Amniotic epithelial cell (primary cell): ENCODE measurements around the gene CNOT1.
"Not testable (repeated sequence)": the region's sequence is repeated elsewhere in the genome, so short reads cannot be mapped to it uniquely, and the experiment has no call there.

ENCODE experiments used
- DNase-seq: peaks from one replicate; pipeline ENCODE4 v3.0.0-alpha.2; 2010; ENCODE audit warnings: low read depth

Gene CNOT1

GRCh38 chr16:58502217-58502921 is 127.3 kb downstream of the CNOT1 start:
- DNase-seq = no peak

- no peak for DNase-seq
Observed at GRCh38 chr16:58501242-58502131, 128.1 kb downstream of the CNOT1 start.

GRCh38 chr16:58500430-58501241 is 129.0 kb downstream of the CNOT1 start:
- DNase-seq = no peak

- peak; percentile 70 for DNase-seq
Observed at GRCh38 chr16:58499615-58500351, 129.8 kb downstream of the CNOT1 start, which contains the start of gene NDRG4. NDRG4 (plus strand) TSS chr16:58500143; CDS start chr16:58500249, 106 bp downstream.

GRCh38 chr16:58499092-58499511 is 130.5 kb downstream of the CNOT1 start:
- no peak for DNase-seq

- no peak for DNase-seq
Observed at GRCh38 chr16:58498341-58499091, 131.1 kb downstream of the CNOT1 start.

- DNase-seq = no peak
Observed at GRCh38 chr16:58497935-58498334, 131.7 kb downstream of the CNOT1 start.

- no peak for DNase-seq
Observed at GRCh38 chr16:58497468-58497867, 132.2 kb downstream of the CNOT1 start.

- DNase-seq = no peak
Observed at GRCh38 chr16:58495521-58496331, 133.9 kb downstream of the CNOT1 start.

- peak; percentile 98 for DNase-seq
Observed at GRCh38 chr16:58494981-58495520, 134.6 kb downstream of the CNOT1 start.

GRCh38 chr16:58493756-58494431 is 135.7 kb downstream of the CNOT1 start:
- DNase-seq = no peak

- DNase-seq = no peak
Observed at GRCh38 chr16:58492735-58493134, 136.9 kb downstream of the CNOT1 start.

GRCh38 chr16:58492066-58492465 is 137.6 kb downstream of the CNOT1 start:
- no peak for DNase-seq

GRCh38 chr16:58490539-58490938 is 139.1 kb downstream of the CNOT1 start:
- not testable (repeated sequence) for DNase-seq

GRCh38 chr16:58490065-58490464 is 139.6 kb downstream of the CNOT1 start:
- DNase-seq = no peak

GRCh38 chr16:58488531-58488930 is 141.1 kb downstream of the CNOT1 start:
- DNase-seq = peak; percentile 39

GRCh38 chr16:58487566-58488351 is 141.9 kb downstream of the CNOT1 start:
- peak; percentile 63 for DNase-seq
